Activated CD4-positive, alpha-beta T cell treated with anti-CD3 and anti-CD28 coated beads, Interleukin-2, Interleukin-6, amounts not matched to agents 100 ng/mL and 50 ng/mL, durations not matched to agents 16 hours and 8 hours (primary cell): ENCODE results near the gene KIAA0319L.
A peak's percentile ranks its signal among the peaks of the same experiment; 100 is the strongest.
"Not testable (repeated sequence)": the region's sequence is repeated elsewhere in the genome, so short reads cannot be mapped to it uniquely, and the experiment has no call there.

Experiments used
- DNase-seq: peaks from one replicate; pipeline ENCODE4 v3.0.0-alpha.2; 2020

The KIAA0319L gene

GRCh38 chr1:35580949-35581388 lies 23.8 kb upstream of the KIAA0319L start:
- DNase-seq, result no peak

- peak; percentile 79 for DNase-seq
These were observed 20.1 kb upstream of the KIAA0319L start for GRCh38 chr1:35577071-35577998.

GRCh38 chr1:35576766-35577070 lies 19.5 kb upstream of the KIAA0319L start:
- DNase-seq, result not testable (repeated sequence)

- DNase-seq, result no peak
These were observed 19.0 kb upstream of the KIAA0319L start for GRCh38 chr1:35576061-35576765.

GRCh38 chr1:35575416-35575958 lies 18.3 kb upstream of the KIAA0319L start:
- no peak for DNase-seq

GRCh38 chr1:35574655-35575415 lies 17.6 kb upstream of the KIAA0319L start:
- no peak for DNase-seq

- no peak for DNase-seq
These were observed 17.0 kb upstream of the KIAA0319L start for GRCh38 chr1:35574125-35574654.

GRCh38 chr1:35573198-35574124 lies 16.3 kb upstream of the KIAA0319L start, which contains the start of gene TFAP2E:
Gene TFAP2E (plus strand): TSS chr1:35573314. CDS start chr1:35573578, 264 bp downstream.
- no peak for DNase-seq

GRCh38 chr1:35572296-35572695 lies 15.1 kb upstream of the KIAA0319L start:
- DNase-seq, result no peak

- DNase-seq, result no peak
These were observed 14.1 kb upstream of the KIAA0319L start for GRCh38 chr1:35571263-35571662.

GRCh38 chr1:35570589-35571137 lies 13.5 kb upstream of the KIAA0319L start:
- DNase-seq, result no peak

GRCh38 chr1:35569936-35570335 lies 12.7 kb upstream of the KIAA0319L start:
- no peak for DNase-seq

- DNase-seq, result peak; percentile 77
These were observed 11.8 kb upstream of the KIAA0319L start for GRCh38 chr1:35568975-35569395.

- DNase-seq, result no peak
These were observed 10.8 kb upstream of the KIAA0319L start for GRCh38 chr1:35567947-35568558.

- DNase-seq, result no peak
These were observed 8.5 kb upstream of the KIAA0319L start for GRCh38 chr1:35565742-35566133.

- no peak for DNase-seq
These were observed 7.9 kb upstream of the KIAA0319L start for GRCh38 chr1:35564884-35565741.

- peak; percentile 89 for DNase-seq
These were observed 7.1 kb upstream of the KIAA0319L start for GRCh38 chr1:35564037-35564883.

- DNase-seq, result no peak
These were observed 6.0 kb upstream of the KIAA0319L start for GRCh38 chr1:35563166-35563565.
